OCI-LY1 (cell line): ENCODE data around the gene SAXO2.
"Not testable (repeated sequence)": the region's sequence is repeated elsewhere in the genome, so short reads cannot be mapped to it uniquely, and the experiment has no call there.

Source experiments
- H2AFZ ChIP-seq: fragments of 200-600 bp; sonication (generic), shearing (Covaris generic); 2 replicates; pipeline ENCODE4 v1.6.0; 2014; ENCODE audit warnings: antibody characterized with exemption, mild to moderate bottlenecking, low read length
- H3F3A ChIP-seq: fragments of 200-600 bp; sonication (generic), shearing (Covaris generic); 2 replicates; pipeline ENCODE4 v1.6.0; 2014; ENCODE audit warnings: mild to moderate bottlenecking, antibody characterized with exemption, low read length, moderate library complexity; ENCODE audit not compliant: insufficient read depth
- H3K27ac ChIP-seq: fragments of 200-600 bp; sonication (generic); 2 replicates; pipeline ENCODE4 v1.5.1; 2014; ENCODE audit warnings: low read length, mixed run types, mild to moderate bottlenecking, low read depth; ENCODE audit not compliant: poor library complexity, severe bottlenecking
- H3K27me3 ChIP-seq: fragments of 200-600 bp; sonication (generic); 2 replicates; pipeline ENCODE4 v1.6.0; 2014; ENCODE audit warnings: antibody characterized with exemption, mild to moderate bottlenecking, low read length, moderate library complexity; ENCODE audit not compliant: insufficient read depth
- H3K36me3 ChIP-seq: fragments of 200-600 bp; sonication (generic); 2 replicates; pipeline ENCODE4 v1.6.1; 2014; ENCODE audit warnings: mild to moderate bottlenecking, antibody characterized with exemption, low read length, moderate library complexity, mixed read lengths; ENCODE audit not compliant: insufficient read depth
- H3K4me1 ChIP-seq: fragments of 200-600 bp; sonication (generic); 2 replicates; pipeline ENCODE4 v1.5.1; 2014; ENCODE audit warnings: mild to moderate bottlenecking, low read length, moderate library complexity; ENCODE audit not compliant: insufficient read depth, severe bottlenecking
- H3K4me2 ChIP-seq: fragments of 200-600 bp; sonication (generic), shearing (Covaris generic); 2 replicates; pipeline ENCODE4 v1.6.1; 2014; ENCODE audit warnings: low read length
- H3K4me3 ChIP-seq: fragments of 200-600 bp; sonication (generic); 2 replicates; pipeline ENCODE4 v1.5.1; 2014; ENCODE audit warnings: low read length, low read depth, mild to moderate bottlenecking, mixed read lengths; ENCODE audit not compliant: poor library complexity, severe bottlenecking
- H3K79me2 ChIP-seq: fragments of 200-600 bp; shearing (Covaris generic); 2 replicates; pipeline ENCODE4 v1.6.1; 2016; ENCODE audit warnings: mixed run types, low read length, mixed read lengths; ENCODE audit not compliant: insufficient read depth
- H3K9ac ChIP-seq: fragments of 200-600 bp; sonication (generic), shearing (Covaris generic); 2 replicates; pipeline ENCODE4 v1.6.1; 2014; ENCODE audit warnings: mild to moderate bottlenecking, low read length, mixed read lengths
- H3K9me2 ChIP-seq: fragments of 200-600 bp; sonication (generic), shearing (Covaris generic); 2 replicates; pipeline ENCODE4 v1.6.1; 2014; ENCODE audit warnings: low read depth, mild to moderate bottlenecking, low read length, mixed read lengths
- H3K9me3 ChIP-seq: fragments of 200-600 bp; shearing (Covaris generic); 2 replicates; pipeline ENCODE4 v1.6.1; 2014; ENCODE audit warnings: low read length, mixed read lengths
- H4K20me1 ChIP-seq: fragments of 200-600 bp; sonication (generic), shearing (Covaris generic); 2 replicates; pipeline ENCODE4 v1.6.0; 2016; ENCODE audit warnings: mild to moderate bottlenecking, low read length; ENCODE audit not compliant: insufficient read depth
- EZH2 ChIP-seq: fragments of 200-600 bp; sonication (generic), shearing (Covaris generic); IDR thresholded peaks from 2 replicates; pipeline ENCODE4 v1.8.0; 2017; ENCODE audit warnings: borderline replicate concordance, mixed run types, mild to moderate bottlenecking, antibody characterized with exemption, low read length, moderate library complexity, mixed read lengths
- TF ChIP-seq, protein P1 (sequence below): fragments of 200-600 bp; sonication (generic), shearing (Covaris generic); IDR thresholded peaks from 2 replicates; pipeline ENCODE4 v1.5.1; 2017; ENCODE audit warnings: mild to moderate bottlenecking, antibody characterized with exemption, low read length, moderate library complexity, mixed read lengths

The SAXO2 gene

DNA sequence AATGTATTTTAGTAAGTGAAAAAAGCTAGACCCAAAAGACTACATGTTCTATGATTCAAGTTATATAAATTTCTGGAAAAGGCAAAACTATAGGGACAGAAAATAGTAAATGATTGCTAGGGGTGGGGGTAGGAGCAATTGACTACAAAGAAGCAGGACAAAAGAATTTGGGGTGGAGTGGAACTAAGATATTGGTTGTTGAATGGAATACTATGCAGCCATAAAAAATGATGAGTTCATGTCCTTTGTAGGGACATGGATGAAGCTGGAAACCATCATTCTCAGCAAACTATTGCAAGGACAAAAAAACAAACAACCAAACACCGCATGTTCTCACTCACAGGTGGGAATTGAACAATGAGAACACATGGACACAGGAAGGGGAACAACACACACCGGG lies 25.6 kb downstream of the SAXO2 start:
- not testable (repeated sequence) for H3K79me2 ChIP-seq, H3K27ac ChIP-seq, H3K9ac ChIP-seq, H3K27me3 ChIP-seq, H3K36me3 ChIP-seq, H3K4me2 ChIP-seq, H3F3A ChIP-seq, H3K4me3 ChIP-seq, H3K9me2 ChIP-seq, H4K20me1 ChIP-seq, H2AFZ ChIP-seq, H3K4me1 ChIP-seq, H3K9me3 ChIP-seq

DNA sequence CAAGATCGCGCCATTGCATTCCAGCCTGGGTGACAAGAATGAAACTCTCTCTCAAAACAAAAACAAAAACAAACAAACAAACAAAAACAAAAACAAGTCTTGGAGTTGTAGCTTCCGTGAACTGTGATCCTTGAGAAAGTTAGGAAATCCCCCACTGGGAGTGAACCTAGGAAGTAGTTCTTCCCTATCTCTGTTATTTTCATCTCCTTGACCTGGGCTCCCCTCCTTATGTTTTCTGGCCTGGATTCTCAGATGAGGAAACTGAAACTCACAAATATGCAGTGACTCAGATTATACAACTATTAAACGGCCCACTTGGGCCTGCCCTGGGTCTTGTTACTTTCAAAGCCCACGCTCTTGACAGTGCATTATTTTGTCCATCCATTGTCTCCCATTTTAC lies 29.7 kb downstream of the SAXO2 start:
- Histone ChIP-seq H3K27ac (no peak overlapping the region), H3K4me3 (no peak overlapping the region), H3K79me2 (no peaks in the 10 kb centered on the region), H3K4me1 (no peaks in the 10 kb centered on the region), H3K27me3 (no peaks in the 10 kb centered on the region), H4K20me1 (no peaks in the 10 kb centered on the region), H3K4me2 (no peak overlapping the region), H3K36me3 (no peaks in the 10 kb centered on the region), H2AFZ (no peak overlapping the region), H3K9me3 (no peaks in the 10 kb centered on the region), H3K9me2 (no peaks in the 10 kb centered on the region), H3K9ac (no peak overlapping the region), H3F3A (no peaks in the 10 kb centered on the region)
- TF ChIP-seq, protein P1, sequence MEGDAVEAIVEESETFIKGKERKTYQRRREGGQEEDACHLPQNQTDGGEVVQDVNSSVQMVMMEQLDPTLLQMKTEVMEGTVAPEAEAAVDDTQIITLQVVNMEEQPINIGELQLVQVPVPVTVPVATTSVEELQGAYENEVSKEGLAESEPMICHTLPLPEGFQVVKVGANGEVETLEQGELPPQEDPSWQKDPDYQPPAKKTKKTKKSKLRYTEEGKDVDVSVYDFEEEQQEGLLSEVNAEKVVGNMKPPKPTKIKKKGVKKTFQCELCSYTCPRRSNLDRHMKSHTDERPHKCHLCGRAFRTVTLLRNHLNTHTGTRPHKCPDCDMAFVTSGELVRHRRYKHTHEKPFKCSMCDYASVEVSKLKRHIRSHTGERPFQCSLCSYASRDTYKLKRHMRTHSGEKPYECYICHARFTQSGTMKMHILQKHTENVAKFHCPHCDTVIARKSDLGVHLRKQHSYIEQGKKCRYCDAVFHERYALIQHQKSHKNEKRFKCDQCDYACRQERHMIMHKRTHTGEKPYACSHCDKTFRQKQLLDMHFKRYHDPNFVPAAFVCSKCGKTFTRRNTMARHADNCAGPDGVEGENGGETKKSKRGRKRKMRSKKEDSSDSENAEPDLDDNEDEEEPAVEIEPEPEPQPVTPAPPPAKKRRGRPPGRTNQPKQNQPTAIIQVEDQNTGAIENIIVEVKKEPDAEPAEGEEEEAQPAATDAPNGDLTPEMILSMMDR = no peak
- no peak for TF ChIP-seq EZH2

GRCh38 chr15:82294061-82294690 lies 31.6 kb downstream of the SAXO2 start:
- no peaks in the 10 kb centered on the region for H3K9me2 ChIP-seq
- no peak for TF ChIP-seq EZH2
- TF ChIP-seq, protein P1 = no peak
- no peak overlapping the region for H2AFZ ChIP-seq

GRCh38 chr15:82297546-82297945 lies 34.9 kb downstream of the SAXO2 start:
- Histone ChIP-seq H3K36me3 (no peaks in the 10 kb centered on the region), H3K27ac (no peak overlapping the region), H4K20me1 (no peaks in the 10 kb centered on the region), H3K79me2 (no peaks in the 10 kb centered on the region), H3K4me2 (no peak overlapping the region), H3K4me3 (no peak overlapping the region), H2AFZ (no peak overlapping the region), H3F3A (no peaks in the 10 kb centered on the region), H3K4me1 (no peaks in the 10 kb centered on the region), H3K9me3 (no peaks in the 10 kb centered on the region), H3K9me2 (no peaks in the 10 kb centered on the region), H3K27me3 (no peaks in the 10 kb centered on the region), H3K9ac (no peak overlapping the region)
- no peak for TF ChIP-seq EZH2
- TF ChIP-seq, protein P1 = no peak

More at GRCh38 chr15:82294061-82294690, 31.6 kb downstream of the SAXO2 start:
- no peaks in the 10 kb centered on the region for H3F3A ChIP-seq
- no peaks in the 10 kb centered on the region for H3K79me2 ChIP-seq
- no peaks in the 10 kb centered on the region for H4K20me1 ChIP-seq
- no peak overlapping the region for H3K27ac ChIP-seq
- no peak overlapping the region for H3K9ac ChIP-seq
- no peak overlapping the region for H3K4me3 ChIP-seq
- H3K27me3 ChIP-seq = no peaks in the 10 kb centered on the region
- no peaks in the 10 kb centered on the region for H3K9me3 ChIP-seq
- no peak overlapping the region for H3K4me2 ChIP-seq
- H3K4me1 ChIP-seq = no peaks in the 10 kb centered on the region
- H3K36me3 ChIP-seq = no peaks in the 10 kb centered on the region
